Skeletal muscle satellite cell (primary cell): ENCODE data around the gene FCN3. TPM values are rescaled to one million over a fixed set of nuclear protein-coding genes. Genes with fewer than 3 reads are reported as not detected.

ENCODE experiments used
- H3K27me3 ChIP-seq: 2 replicates; pipeline ENCODE4 v1.7.0; 2013; ENCODE audit warnings: low read length; ENCODE audit not compliant: control insufficient read depth, insufficient read depth
- H3K36me3 ChIP-seq: 2 replicates; pipeline ENCODE4 v1.7.0; 2013; ENCODE audit warnings: mild to moderate bottlenecking, control low read depth, low read length; ENCODE audit not compliant: insufficient read depth
- H3K4me1 ChIP-seq: 2 replicates; pipeline ENCODE4 v1.7.0; 2013; ENCODE audit warnings: low read length; ENCODE audit not compliant: control insufficient read depth, insufficient read depth
- H3K4me2 ChIP-seq: 2 replicates; pipeline ENCODE4 v1.7.0; 2013; ENCODE audit warnings: mild to moderate bottlenecking, low read length
- H3K4me3 ChIP-seq: 2 replicates; pipeline ENCODE4 v1.7.0; 2013; ENCODE audit warnings: low read length
- H3K9ac ChIP-seq: 2 replicates; pipeline ENCODE4 v1.7.0; 2013; ENCODE audit warnings: mild to moderate bottlenecking, low read depth, low read length, moderate library complexity
- H3K9me3 ChIP-seq: replicated peaks from 2 replicates; pipeline ENCODE4 v1.7.0; 2013; ENCODE audit warnings: mild to moderate bottlenecking, control low read depth, low read length
- total RNA-seq: library from RNA; depleted of rRNA; stranded (reverse); fragments of >200 nt; gene quantifications from 2 replicates; pipeline ENCODE4 v1.2.3, GENCODE V29; 2012; rRNA removed

The FCN3 gene
- not detected in 2 replicates for total RNA-seq

DNA sequence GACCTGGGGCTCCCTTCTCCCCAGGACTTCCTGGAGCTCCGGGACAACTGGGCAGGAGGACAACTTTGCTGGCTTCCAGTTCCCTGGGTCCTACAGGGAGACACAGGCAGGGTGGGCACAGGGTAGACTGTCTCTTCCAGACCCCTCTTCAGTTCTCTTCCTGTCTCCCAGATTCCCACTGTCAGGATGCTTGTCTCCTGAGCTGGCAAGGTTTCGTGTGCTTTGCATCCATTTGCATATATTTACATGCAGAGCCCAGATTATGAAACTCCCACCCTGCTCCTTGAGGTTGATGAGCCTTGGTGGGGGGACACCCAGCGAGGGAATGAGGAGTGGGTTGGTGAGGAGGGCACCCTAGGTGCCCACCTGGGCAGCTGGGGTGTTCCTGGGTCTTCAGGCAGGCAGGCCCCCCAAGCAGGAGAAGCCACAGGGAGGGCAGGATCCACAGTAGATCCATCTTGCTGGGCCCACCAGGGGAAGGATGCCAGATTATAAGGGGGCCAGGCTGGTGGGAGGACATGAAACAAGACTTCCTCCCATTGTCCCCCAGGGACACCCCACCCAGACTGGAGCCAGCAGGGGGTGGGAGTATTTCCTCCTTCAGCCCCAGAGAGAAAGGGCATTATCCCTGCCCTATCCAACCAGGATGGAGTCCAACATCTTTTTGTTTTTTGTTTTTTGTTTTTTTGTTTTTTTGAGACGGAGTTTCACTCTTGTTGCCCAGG, at the start of gene FCN3:
TSS of gene FCN3 (minus strand) at position 463 of the 725 bp plus-strand sequence. CDS start at position 457, 6 bp downstream.
- Histone ChIP-seq H3K36me3 (no peaks in the 10 kb centered on the region), H3K9ac (no peak within 1 kb of the TSS), H3K4me3 (no peak within 1 kb of the TSS), H3K4me1 (no peaks in the 10 kb centered on the region), H3K9me3 (no peaks in the 10 kb centered on the region), H3K4me2 (no peak within 1 kb of the TSS), H3K27me3 (peaks cover 6% of the 10 kb centered on the region)

DNA sequence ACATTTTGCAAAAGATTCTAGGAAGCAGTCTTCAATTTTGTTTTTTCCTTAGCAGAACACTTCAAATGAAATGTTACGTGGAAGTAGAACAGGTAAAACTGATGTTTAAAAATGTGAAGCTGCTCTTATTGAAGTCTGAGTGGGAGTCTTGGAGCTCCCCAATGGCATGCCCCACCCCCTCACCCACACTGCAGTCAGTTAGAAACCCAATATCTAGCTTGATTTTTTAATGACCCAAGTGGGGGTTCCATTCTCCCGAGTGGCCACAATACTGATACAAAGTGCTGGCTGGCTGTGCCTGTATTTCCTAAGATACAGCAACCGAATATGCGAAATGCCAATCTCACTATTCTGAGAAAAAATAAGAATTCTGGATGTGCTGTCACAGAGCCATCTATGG, 49.1 kb upstream of the FCN3 start:
- peaks cover 25% of the 10 kb centered on the region for H3K36me3 ChIP-seq
- peaks cover 28% of the 10 kb centered on the region for H3K4me1 ChIP-seq
- H3K27me3 ChIP-seq, result no peaks in the 10 kb centered on the region
- no peak overlapping the region for H3K4me2 ChIP-seq
- H3K4me3 ChIP-seq, result no peak overlapping the region
- H3K9me3 ChIP-seq, result no peaks in the 10 kb centered on the region
- no peak overlapping the region for H3K9ac ChIP-seq

DNA sequence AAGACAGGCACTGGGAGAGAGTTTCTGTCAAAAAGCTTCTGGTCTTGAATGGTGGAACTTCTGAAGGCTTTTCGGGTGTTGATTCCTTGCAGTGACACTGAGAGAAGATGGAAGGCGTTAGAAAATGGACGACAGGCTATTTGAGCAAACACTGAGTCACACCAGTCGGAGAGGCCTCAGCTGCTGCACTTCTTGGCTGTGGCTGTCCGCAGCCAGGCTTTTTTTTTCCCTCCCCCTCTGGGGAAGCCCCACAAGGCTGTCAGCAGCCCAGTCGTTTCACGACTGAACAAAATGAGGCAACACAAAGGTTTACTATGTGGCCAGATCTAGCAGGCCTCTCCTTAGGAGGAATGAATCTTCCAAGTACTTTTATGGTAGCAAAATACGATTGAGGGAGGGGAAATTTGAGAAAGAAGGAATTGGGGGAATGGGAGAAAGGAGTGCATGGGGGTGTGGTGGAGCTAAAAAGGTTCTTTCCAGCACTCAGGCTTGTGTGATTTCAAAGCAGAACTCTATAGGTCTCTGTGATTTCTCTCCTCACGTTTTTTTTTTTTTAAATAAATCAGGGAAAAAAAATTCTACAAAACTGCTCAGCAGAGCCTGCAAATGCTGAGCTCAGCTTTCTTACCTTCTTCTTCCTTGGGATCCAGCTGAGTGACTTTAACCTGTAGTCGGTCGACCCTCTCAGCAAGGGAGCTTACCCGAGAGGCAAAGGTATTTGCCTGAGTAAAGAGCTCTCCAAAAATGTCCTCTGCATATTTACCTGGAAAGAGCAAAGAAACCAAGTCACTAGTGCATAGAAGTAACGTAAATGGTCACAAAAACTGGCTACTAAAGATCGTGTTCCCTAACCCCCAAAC, 43.9 kb upstream of the FCN3 start:
- H3K4me3 ChIP-seq, result no peak overlapping the region
- peak overlapping the region; percentile 66 for H3K9ac ChIP-seq
- H3K36me3 ChIP-seq, result peaks cover 43% of the 10 kb centered on the region

DNA sequence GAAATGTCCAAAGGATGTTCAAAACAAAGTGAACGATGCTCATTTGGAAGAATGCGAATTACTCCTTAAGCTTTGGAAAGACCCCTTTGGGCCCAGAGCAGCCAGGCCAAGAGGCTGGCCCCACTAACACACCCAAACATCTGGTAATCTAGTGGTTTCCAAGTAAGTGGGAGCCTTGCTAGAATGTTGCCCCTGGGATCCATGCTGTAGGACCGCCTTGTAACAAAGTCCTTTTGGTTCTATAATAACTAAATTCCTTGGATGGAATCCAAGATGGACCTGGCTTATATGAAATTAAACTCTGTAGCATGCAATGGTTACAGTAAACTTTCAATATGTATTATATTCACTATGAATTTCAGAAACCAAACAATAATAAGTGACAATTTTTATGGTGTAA, 43.1 kb upstream of the FCN3 start:
- H3K4me3 ChIP-seq, result no peak overlapping the region
- H3K4me1 ChIP-seq, result peaks cover 27% of the 10 kb centered on the region
- H3K9me3 ChIP-seq, result no peaks in the 10 kb centered on the region
- no peaks in the 10 kb centered on the region for H3K27me3 ChIP-seq
- peak overlapping the region; percentile 66 for H3K9ac ChIP-seq
- no peak overlapping the region for H3K4me2 ChIP-seq
- peaks cover 51% of the 10 kb centered on the region for H3K36me3 ChIP-seq

More for the DNA sequence above, 43.9 kb upstream of the FCN3 start:
- Histone ChIP-seq H3K9me3 (no peaks in the 10 kb centered on the region), H3K4me1 (peaks cover 27% of the 10 kb centered on the region), H3K4me2 (peak overlapping the region; percentile 52), H3K27me3 (no peaks in the 10 kb centered on the region)

DNA sequence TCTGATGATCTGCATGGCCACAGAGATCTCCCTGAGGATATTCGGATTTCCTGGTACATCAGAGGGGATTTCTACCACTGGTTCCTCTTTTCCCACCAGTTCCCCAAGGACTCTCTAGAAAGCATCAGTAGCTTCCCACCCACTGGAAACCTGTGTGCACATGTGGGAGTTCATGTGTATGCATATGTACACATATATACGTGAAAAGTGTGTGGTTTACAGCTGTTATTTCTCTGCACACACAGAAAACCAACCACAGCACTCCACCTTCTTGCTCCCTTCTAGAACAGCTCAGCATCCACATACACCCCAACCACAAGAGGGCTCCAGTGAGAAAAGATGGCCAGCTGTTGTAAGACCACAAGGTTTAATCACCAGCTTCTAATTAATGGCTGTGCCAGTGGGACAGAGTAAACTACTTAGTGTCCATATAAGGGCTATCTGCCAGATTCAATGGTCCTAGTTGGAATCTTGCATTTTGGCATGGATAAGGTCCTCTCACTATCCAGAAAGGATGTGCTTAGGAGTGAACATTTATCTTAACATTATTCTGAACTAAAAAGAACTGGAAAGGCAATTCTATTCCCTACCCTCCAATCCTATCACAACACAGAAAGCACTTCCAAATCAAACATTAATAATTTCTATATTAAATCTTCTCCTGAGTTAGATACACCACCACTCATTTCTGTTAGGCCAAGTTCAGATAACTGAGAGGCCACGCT, 41.9 kb upstream of the FCN3 start:
- Histone ChIP-seq H3K4me3 (no peak overlapping the region), H3K36me3 (peaks cover 62% of the 10 kb centered on the region), H3K27me3 (no peaks in the 10 kb centered on the region), H3K4me2 (no peak overlapping the region), H3K4me1 (peaks cover 23% of the 10 kb centered on the region), H3K9me3 (no peaks in the 10 kb centered on the region), H3K9ac (no peak overlapping the region)

DNA sequence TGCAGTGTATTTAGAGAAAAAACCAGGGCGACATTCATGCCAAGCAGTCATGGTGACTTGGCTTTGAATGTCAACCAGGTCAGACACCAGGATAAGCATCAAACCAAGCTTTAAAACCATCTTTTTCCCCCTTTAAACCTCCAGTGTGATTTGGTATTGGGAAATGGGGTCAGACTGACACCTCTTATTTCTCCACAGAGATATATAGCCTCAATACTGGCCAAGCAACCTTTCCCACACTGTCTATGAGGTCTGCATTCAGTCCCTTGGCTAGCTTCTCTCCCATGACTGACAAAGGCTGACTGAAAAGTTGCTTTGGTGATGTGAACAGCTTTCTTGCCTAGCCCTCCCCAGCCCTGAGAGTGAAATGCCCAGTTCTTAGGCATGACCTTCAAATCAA, 39.5 kb upstream of the FCN3 start:
- no peaks in the 10 kb centered on the region for H3K27me3 ChIP-seq
- H3K36me3 ChIP-seq, result peaks cover 80% of the 10 kb centered on the region
- H3K9ac ChIP-seq, result no peak overlapping the region
- no peak overlapping the region for H3K4me2 ChIP-seq
- H3K9me3 ChIP-seq, result no peaks in the 10 kb centered on the region
- peaks cover 18% of the 10 kb centered on the region for H3K4me1 ChIP-seq
- H3K4me3 ChIP-seq, result no peak overlapping the region

DNA sequence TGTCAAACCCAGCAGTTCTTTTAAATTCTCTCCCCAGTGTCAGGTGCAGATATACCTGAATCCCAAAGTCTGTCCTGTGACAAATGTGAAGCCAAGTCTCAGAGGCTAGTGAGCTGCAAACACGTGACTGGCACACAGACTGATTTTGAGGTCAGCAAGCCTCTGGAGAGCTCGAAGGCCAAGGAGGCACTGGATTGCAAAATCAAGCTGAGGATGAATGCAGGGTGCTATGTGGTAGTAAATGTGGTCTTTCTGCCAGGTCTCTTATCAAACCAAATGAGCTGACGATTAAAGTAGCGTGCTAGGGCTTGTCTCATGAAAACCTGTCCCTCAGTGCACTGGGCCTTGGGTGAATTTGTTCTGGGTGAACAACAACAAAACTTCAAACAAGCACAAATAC, 38.4 kb upstream of the FCN3 start:
- H3K36me3 ChIP-seq, result peaks cover 87% of the 10 kb centered on the region
- H3K4me3 ChIP-seq, result no peak overlapping the region
- H3K4me2 ChIP-seq, result no peak overlapping the region
- no peaks in the 10 kb centered on the region for H3K9me3 ChIP-seq
- H3K4me1 ChIP-seq, result peaks cover 12% of the 10 kb centered on the region
- H3K27me3 ChIP-seq, result no peaks in the 10 kb centered on the region
- H3K9ac ChIP-seq, result no peak overlapping the region

DNA sequence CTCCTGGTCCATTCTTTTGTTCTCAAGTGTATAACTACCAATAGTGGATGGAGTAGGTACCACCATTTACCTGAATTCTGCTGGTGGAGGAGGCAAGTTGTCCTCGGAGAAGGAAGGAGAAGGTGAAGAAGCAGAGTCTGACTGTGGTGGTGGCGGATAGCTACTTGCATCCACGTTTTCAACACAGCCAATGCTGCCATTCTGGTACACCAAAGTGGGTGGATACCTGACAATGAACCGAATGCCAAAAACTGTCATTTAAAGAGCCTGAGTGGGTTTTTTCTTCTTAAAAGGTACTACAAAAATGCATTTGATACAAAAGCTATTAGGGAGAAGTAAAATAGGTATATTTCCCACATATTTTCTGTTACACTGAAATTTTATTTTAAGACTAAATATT, 37.9 kb upstream of the FCN3 start:
- no peak overlapping the region for H3K9ac ChIP-seq

DNA sequence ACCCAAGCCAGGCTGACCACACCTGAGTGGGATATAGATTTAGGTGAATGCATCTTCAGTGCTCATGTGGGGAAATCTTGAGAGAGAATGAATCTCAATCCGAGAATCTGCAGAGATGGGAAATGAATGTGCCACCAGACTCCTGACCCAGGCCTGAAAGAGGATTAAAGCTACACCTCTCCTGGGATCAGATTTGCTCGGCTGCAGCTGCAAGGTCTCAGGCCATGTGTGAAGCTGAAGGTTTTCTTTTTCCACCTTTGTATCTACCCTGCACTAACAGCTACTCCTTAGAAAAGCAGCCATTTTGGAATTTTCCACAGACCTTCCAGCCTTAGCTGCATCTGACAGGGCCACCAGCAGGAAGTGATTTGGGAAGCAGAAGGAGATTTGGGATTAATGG, 36.1 kb upstream of the FCN3 start:
- H3K9ac ChIP-seq, result no peak overlapping the region
- no peaks in the 10 kb centered on the region for H3K27me3 ChIP-seq
- H3K4me3 ChIP-seq, result no peak overlapping the region
- H3K4me2 ChIP-seq, result no peak overlapping the region
- no peaks in the 10 kb centered on the region for H3K9me3 ChIP-seq
- peaks cover 81% of the 10 kb centered on the region for H3K36me3 ChIP-seq
- peaks cover 20% of the 10 kb centered on the region for H3K4me1 ChIP-seq

More for the DNA sequence above, 37.9 kb upstream of the FCN3 start:
- H3K4me3 ChIP-seq, result no peak overlapping the region
- peaks cover 12% of the 10 kb centered on the region for H3K4me1 ChIP-seq
- H3K4me2 ChIP-seq, result no peak overlapping the region
- H3K9me3 ChIP-seq, result no peaks in the 10 kb centered on the region
- peaks cover 87% of the 10 kb centered on the region for H3K36me3 ChIP-seq
- H3K27me3 ChIP-seq, result no peaks in the 10 kb centered on the region

DNA sequence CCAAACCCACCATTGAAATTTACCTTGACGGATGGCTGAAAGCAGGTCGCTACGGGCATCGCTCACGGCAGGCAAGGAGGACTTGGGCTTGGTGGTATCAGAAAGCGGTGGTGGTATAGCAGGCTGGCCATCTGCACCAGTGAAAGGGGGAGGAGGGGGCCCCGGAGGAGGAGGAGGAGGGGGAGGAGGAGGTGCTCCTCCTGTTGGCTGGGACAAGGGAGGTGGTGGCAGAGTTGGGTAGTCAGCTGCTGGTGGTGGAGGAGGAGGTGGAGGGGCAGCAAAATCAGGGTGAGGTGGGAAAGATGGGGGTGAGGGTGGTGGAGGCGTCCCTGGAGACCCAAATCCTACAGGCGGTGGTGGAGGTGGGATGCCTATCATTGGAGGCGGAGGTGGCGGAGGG, 35.0 kb upstream of the FCN3 start:
- Histone ChIP-seq H3K4me1 (peaks cover 30% of the 10 kb centered on the region), H3K27me3 (no peaks in the 10 kb centered on the region), H3K4me3 (no peak overlapping the region), H3K9ac (no peak overlapping the region), H3K4me2 (no peak overlapping the region), H3K36me3 (peaks cover 71% of the 10 kb centered on the region), H3K9me3 (no peaks in the 10 kb centered on the region)

DNA sequence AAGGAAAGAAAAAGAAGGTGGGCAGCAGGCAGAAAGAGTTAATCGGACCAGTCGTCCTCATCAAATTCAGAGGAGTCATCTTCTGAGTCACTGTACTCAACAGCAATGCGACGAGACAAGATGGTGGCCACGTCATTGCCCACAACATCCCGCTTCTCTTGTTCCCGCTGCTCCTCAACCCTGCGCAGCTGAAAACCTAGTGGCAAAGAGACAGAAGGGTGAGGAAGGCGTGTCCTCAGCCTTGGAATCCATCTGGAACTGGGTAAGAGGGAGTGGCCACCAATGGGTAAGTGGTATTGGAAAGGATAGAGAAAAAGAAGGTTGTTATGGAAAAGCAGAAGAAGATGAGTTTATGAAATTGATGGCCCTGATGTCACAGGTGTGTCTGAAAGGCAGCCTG, 33.5 kb upstream of the FCN3 start:
- H3K4me2 ChIP-seq, result peak overlapping the region; percentile 12
- peaks cover 45% of the 10 kb centered on the region for H3K4me1 ChIP-seq
- no peak overlapping the region for H3K4me3 ChIP-seq
- no peaks in the 10 kb centered on the region for H3K9me3 ChIP-seq
- H3K9ac ChIP-seq, result no peak overlapping the region
- H3K36me3 ChIP-seq, result peaks cover 59% of the 10 kb centered on the region
- H3K27me3 ChIP-seq, result no peaks in the 10 kb centered on the region
